ENCODE results near the gene PBXIP1. TPM values are rescaled to one million over a fixed set of nuclear protein-coding genes. Genes with fewer than 3 reads are reported as not detected.

PBXIP1 gene
- total and polyA plus RNA-seq, 7 donors: 8.3 to 251 (median 178) TPM

DNA sequence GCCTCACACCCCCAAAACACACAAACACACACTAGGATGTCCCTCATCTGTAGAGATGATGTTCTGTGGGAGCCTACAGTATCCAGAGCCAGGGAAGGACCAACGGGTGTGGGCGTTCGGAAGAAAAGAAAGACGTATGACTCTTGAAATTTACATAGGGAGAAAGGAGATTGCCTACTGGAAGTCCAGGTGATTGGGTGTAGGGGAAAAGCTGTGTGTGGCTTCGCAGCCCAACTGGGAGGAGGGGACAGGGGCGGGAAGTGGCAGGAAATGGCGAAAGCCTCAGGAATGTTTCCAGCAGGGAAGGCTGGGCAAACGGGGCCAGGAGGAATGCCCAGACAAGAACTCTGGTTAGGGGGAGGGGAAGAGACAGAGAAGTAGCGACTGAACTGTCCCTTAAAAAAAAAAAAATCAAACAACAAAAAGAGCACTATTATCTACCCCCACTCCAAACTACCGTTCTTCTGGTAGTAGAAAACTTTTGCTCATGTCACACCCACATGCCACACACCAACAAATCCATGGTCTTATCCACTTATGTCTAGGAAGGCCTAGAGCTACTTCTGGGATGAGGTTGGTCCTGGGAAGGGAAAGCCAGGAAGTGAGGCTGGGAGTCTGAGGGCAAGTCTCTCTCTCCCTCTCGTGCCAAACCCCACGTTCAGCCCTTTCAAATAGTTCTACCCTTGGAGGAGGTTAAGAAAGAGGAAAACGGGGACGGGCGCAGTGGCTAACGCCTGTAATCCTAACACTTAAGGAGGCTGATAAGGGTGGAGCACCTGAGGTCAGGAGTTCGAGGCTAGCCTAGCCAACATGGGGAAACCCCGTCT lies 16.8 kb upstream of the PBXIP1 start:
- H3K4me3 ChIP-seq: peak overlapping the region in 3 of 4 donors; percentile 69 to 77 (median 72)
- 11 to 46% methylated on average over 18 of the region's 18 CpGs for WGBS, 2 donors
- H3K36me3 ChIP-seq: peaks cover 0 to 9% (median 8%) of the 10 kb centered on the region in 4 donors
- no peaks in the 10 kb centered on the region for H3K27me3 ChIP-seq
- intact Hi-C loops (cut with DNase I): loop anchor here (5.0 kb wide), 1 partner anchor 90 kb away; the partner anchor contains the start of gene EFNA4
- H3K27ac ChIP-seq: peak overlapping the region; percentile 95 to 98 (median 96)
- no peaks in the 10 kb centered on the region for H3K9me3 ChIP-seq
- peaks cover 0 to 60% (median 58%) of the 10 kb centered on the region in 4 donors for H3K4me1 ChIP-seq
- no peak for TF ChIP-seq CTCF (IDR thresholded peaks at IDR 0.05)
- TF ChIP-seq POLR2A (IDR thresholded peaks at IDR 0.05): no peak
- peak; percentile 26 to 69 (median 40) for TF ChIP-seq POLR2AphosphoS5 (IDR thresholded peaks at IDR 0.05)
- peak in 2 of 4 donors; percentile 40 to 57 for TF ChIP-seq EP300 (IDR thresholded peaks at IDR 0.05)
- DNase-seq: peak; percentile 78

DNA sequence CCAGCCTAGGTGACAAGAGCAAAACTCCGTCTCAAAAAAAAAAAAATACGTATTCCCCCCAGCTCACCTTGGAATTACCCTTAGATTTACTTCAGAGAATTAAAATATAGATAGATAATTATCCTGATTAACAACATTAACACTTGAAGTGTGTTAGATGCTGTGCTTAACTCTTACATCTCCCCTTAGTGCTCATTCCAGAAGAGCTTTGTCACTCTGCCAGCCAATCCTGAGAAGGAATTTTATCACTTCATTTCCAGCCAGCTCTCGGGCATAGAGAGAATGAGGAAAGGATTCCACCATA lies 16.3 kb upstream of the PBXIP1 start:
- intact Hi-C loops (cut with DNase I): loop anchor here (5.0 kb wide), 1 partner anchor 90 kb away; the partner anchor contains the start of gene EFNA4
- Histone ChIP-seq H3K27me3 (no peaks in the 10 kb centered on the region), H3K4me1 (peaks cover 0 to 60% (median 58%) of the 10 kb centered on the region in 4 donors), H3K4me3 (no peak overlapping the region), H3K36me3 (peaks cover 2 to 15% (median 13%) of the 10 kb centered on the region in 4 donors), H3K9me3 (no peaks in the 10 kb centered on the region), H3K27ac (peak overlapping the region; percentile 95 to 98 (median 96))
- no peak for DNase-seq
- TF ChIP-seq POLR2A (IDR thresholded peaks at IDR 0.05) (no peak), EP300 (IDR thresholded peaks at IDR 0.05) (no peak), CTCF (IDR thresholded peaks at IDR 0.05) (no peak), POLR2AphosphoS5 (IDR thresholded peaks at IDR 0.05) (no peak)
- 62 to 66% methylated on average over 3 of the region's 3 CpGs for WGBS, 2 donors

DNA sequence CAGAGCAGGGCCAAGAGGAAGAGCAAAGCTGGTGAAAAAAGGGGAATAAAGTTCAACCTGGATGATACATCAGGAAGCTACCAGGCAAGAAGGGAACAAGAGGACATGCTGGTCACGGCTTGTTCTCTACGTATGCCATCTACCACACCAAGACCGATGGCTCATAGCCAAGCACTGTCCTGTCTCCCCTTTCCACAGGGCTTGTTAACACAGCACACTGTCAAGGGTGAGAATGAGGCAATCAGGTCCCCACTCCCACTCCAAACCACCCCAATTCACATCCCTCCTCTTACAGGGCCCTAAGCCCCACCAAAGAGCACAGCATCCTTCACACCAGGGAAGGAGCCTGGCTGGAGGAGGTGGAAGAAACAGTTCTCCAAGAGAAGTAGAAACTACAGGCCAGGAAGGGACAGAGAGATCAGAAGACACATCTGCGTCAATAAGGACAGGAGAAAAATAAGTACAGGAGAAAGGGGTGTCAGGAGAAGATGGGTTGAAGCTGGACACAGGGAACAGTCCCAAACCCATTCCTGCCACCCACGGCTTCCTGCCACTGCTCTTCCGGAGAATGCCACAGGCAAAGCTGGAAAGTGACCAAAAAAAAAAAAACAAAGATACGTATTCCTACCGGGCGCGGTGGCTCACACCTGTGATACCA lies 15.6 kb upstream of the PBXIP1 start:
- H3K4me3 ChIP-seq: peak overlapping the region in 3 of 4 donors; percentile 42 to 50 (median 48)

More for the DNA sequence above, 15.6 kb upstream of the PBXIP1 start:
- intact Hi-C loops (cut with DNase I): loop anchor here (5.0 kb wide), 1 partner anchor 91 kb away; the partner anchor contains the start of gene EFNA4
- Histone ChIP-seq H3K9me3 (no peaks in the 10 kb centered on the region), H3K4me1 (peaks cover 0 to 60% (median 57%) of the 10 kb centered on the region in 4 donors), H3K27me3 (no peaks in the 10 kb centered on the region), H3K36me3 (peaks cover 9 to 21% (median 17%) of the 10 kb centered on the region in 4 donors), H3K27ac (peak overlapping the region; percentile 95 to 98 (median 96))
- 54 to 80% methylated on average over 10 of the region's 10 CpGs for WGBS, 2 donors
- no peak for TF ChIP-seq CTCF (IDR thresholded peaks at IDR 0.05)
- TF ChIP-seq EP300 (IDR thresholded peaks at IDR 0.05): no peak
- TF ChIP-seq POLR2AphosphoS5 (IDR thresholded peaks at IDR 0.05): no peak
- no peak for TF ChIP-seq POLR2A (IDR thresholded peaks at IDR 0.05)
- peak; percentile 85 for DNase-seq
